IMR-90 (cell line): ENCODE measurements around the gene WNT3. TPM values are rescaled to one million over a fixed set of nuclear protein-coding genes. Genes with fewer than 3 reads are reported as not detected.

Source experiments
- ATAC-seq: fragments of 200-7000 bp; cut with Tn5 transposase; 2 replicates; pipeline ENCODE4 v1.9.1; 2020; ENCODE audit warnings: low read depth, mild to moderate bottlenecking, moderate library complexity
- BruUV-seq: library from RNA; stranded (reverse); fragments of 400-500 nt; replicated peaks from 2 replicates; lab custom pipeline; 2021; lab: Mats Ljungman, UMichigan
- CTCF ChIA-PET: fragments of 300-600 bp; formaldehyde crosslinking; extraction: SDS; loops from one replicate; lab custom pipeline; 2021; ENCODE audit warnings: antibody characterized with exemption; lab: Yijun Ruan, JAX
- POLR2A ChIA-PET: fragments of 300-600 bp; sonication (Branson Sonifier 250); formaldehyde crosslinking; loops from one replicate; lab custom pipeline; 2022; ENCODE audit warnings: antibody characterized with exemption; ENCODE audit not compliant: unreplicated experiment; lab: Charles Lee
- DNase-seq: peaks from one replicate; pipeline ENCODE4 v3.0.0; 2013
- H2AFZ ChIP-seq: replicated peaks from 2 replicates; pipeline ENCODE3; 2013; ENCODE audit warnings: low read length, mild to moderate bottlenecking; ENCODE audit not compliant: poor library complexity
- H2AK5ac ChIP-seq: 2 replicates; pipeline ENCODE4 v1.6.1; 2013; ENCODE audit warnings: low read depth, low read length, inconsistent platforms
- H2AK9ac ChIP-seq: replicated peaks from 2 replicates; pipeline ENCODE3; 2013; ENCODE audit warnings: mild to moderate bottlenecking, low read depth, low read length, moderate library complexity; ENCODE audit not compliant: poor library complexity
- H2BK120ac ChIP-seq: 2 replicates; pipeline ENCODE4 v1.6.1; 2013; ENCODE audit warnings: low read depth, low read length, inconsistent platforms
- H2BK15ac ChIP-seq: 3 replicates; pipeline ENCODE4 v1.6.1; 2013; ENCODE audit warnings: low read depth, low read length, inconsistent platforms
- H2BK20ac ChIP-seq: 2 replicates; pipeline ENCODE4 v1.6.1; 2013; ENCODE audit warnings: low read depth, mild to moderate bottlenecking, inconsistent platforms, low read length, moderate library complexity
- H2BK5ac ChIP-seq: 2 replicates; pipeline ENCODE4 v1.6.1; 2013; ENCODE audit warnings: mild to moderate bottlenecking, low read depth, low read length, inconsistent platforms; ENCODE audit not compliant: poor library complexity, severe bottlenecking
- H3K14ac ChIP-seq: replicated peaks from 2 replicates; pipeline ENCODE4 v1.6.1; 2013; ENCODE audit warnings: low read depth, low read length, inconsistent platforms
- H3K18ac ChIP-seq: 2 replicates; pipeline ENCODE4 v1.6.1; 2013; ENCODE audit warnings: low read depth, low read length, control low read depth
- H3K23ac ChIP-seq: 2 replicates; pipeline ENCODE4 v1.6.1; 2013; ENCODE audit warnings: low read depth, low read length, inconsistent platforms
- H3K27ac ChIP-seq: 2 replicates; pipeline ENCODE4 v1.5.1; 2013; ENCODE audit warnings: mild to moderate bottlenecking, control low read depth, low read length; ENCODE audit not compliant: insufficient read depth
- H3K27me3 ChIP-seq: 2 replicates; pipeline ENCODE4 v1.6.1; 2013; ENCODE audit warnings: low read length; ENCODE audit not compliant: control insufficient read depth, insufficient read depth
- H3K36me3 ChIP-seq: 2 replicates; pipeline ENCODE4 v1.6.1; 2013; ENCODE audit warnings: low read length, mixed read lengths; ENCODE audit not compliant: control insufficient read depth, insufficient read depth
- H3K4ac ChIP-seq: 2 replicates; pipeline ENCODE4 v1.6.1; 2013; ENCODE audit warnings: low read depth, low read length, inconsistent platforms
- H3K4me1 ChIP-seq: 2 replicates; pipeline ENCODE4 v1.6.1; 2013; ENCODE audit warnings: low read length, mixed read lengths; ENCODE audit not compliant: control insufficient read depth, insufficient read depth
- H3K4me2 ChIP-seq: 2 replicates; pipeline ENCODE4 v1.6.1; 2013; ENCODE audit warnings: low read depth, mild to moderate bottlenecking, control low read depth, low read length, moderate library complexity
- H3K4me3 ChIP-seq: 2 replicates; pipeline ENCODE4 v1.5.1; 2013; ENCODE audit warnings: low read depth, mild to moderate bottlenecking, control low read depth, low read length, moderate library complexity; ENCODE audit not compliant: insufficient read depth
- H3K56ac ChIP-seq: 2 replicates; pipeline ENCODE4 v1.6.1; 2013; ENCODE audit warnings: low read length, inconsistent platforms; ENCODE audit not compliant: insufficient read depth; ENCODE audit errors: extremely low read depth
- H3K79me1 ChIP-seq, 2 experiments: 2 replicates each; pipeline ENCODE4 v1.6.1; 2013; ENCODE audit warnings: low read length in 2 of 2, inconsistent platforms in 1 of 2, low read depth in 1 of 2
- H3K9ac ChIP-seq: 2 replicates; pipeline ENCODE4 v1.6.1; 2013; ENCODE audit warnings: low read depth, low read length, control low read depth
- H3K9me1 ChIP-seq: 2 replicates; pipeline ENCODE4 v1.6.1; 2013; ENCODE audit warnings: low read length, inconsistent platforms; ENCODE audit not compliant: insufficient read depth
- H3K9me3 ChIP-seq: 2 replicates; pipeline ENCODE4 v1.6.1; 2013; ENCODE audit warnings: low read length; ENCODE audit not compliant: control insufficient read depth, insufficient read depth
- H4K20me1 ChIP-seq: 2 replicates; pipeline ENCODE4 v1.6.1; 2013; ENCODE audit warnings: low read length, inconsistent platforms; ENCODE audit not compliant: insufficient read depth
- H4K5ac ChIP-seq: 2 replicates; pipeline ENCODE4 v1.6.1; 2013; ENCODE audit warnings: mild to moderate bottlenecking, low read depth, low read length, control low read depth
- H4K8ac ChIP-seq, 2 experiments: 2 replicates each; pipeline ENCODE4 v1.6.1; 2013; ENCODE audit warnings: low read depth in 2 of 2, low read length in 2 of 2, control low read depth in 1 of 2, inconsistent platforms in 1 of 2
- H4K91ac ChIP-seq: 2 replicates; pipeline ENCODE4 v1.6.1; 2013; ENCODE audit warnings: low read depth, low read length, inconsistent platforms; ENCODE audit not compliant: insufficient read depth
- BHLHE40 ChIP-seq: fragments of 150-350 bp; IDR thresholded peaks from 2 replicates; pipeline ENCODE4 v1.6.1; 2016; ENCODE audit warnings: mild to moderate bottlenecking, low read depth, low read length
- CEBPB ChIP-seq: IDR thresholded peaks from 2 replicates; pipeline ENCODE4 v1.6.1; 2012; ENCODE audit warnings: low read depth, low read length, improper control_type of control experiment
- CHD1 ChIP-seq: IDR thresholded peaks from 2 replicates; pipeline ENCODE4 v1.6.1; 2012; ENCODE audit warnings: low read depth, low read length, improper control_type of control experiment
- CTCF ChIP-seq: conservative IDR thresholded peaks from 2 replicates; pipeline ENCODE4 v1.5.1; 2012; ENCODE audit warnings: mild to moderate bottlenecking, low read depth, low read length, improper control_type of control experiment
- ELK1 ChIP-seq: fragments of 150-350 bp; IDR thresholded peaks from 2 replicates; pipeline ENCODE4 v1.6.1; 2016; ENCODE audit warnings: low read depth, mild to moderate bottlenecking, low read length, moderate library complexity, borderline replicate concordance
- FOS ChIP-seq: fragments of 150-350 bp; IDR thresholded peaks from 2 replicates; pipeline ENCODE4 v1.6.1; 2016; ENCODE audit warnings: low read depth, low read length
- MAFK ChIP-seq: IDR thresholded peaks from 2 replicates; pipeline ENCODE4 v1.6.1; 2012; ENCODE audit warnings: low read depth, low read length, improper control_type of control experiment
- MAZ ChIP-seq: IDR thresholded peaks from 2 replicates; pipeline ENCODE4 v1.6.1; 2012; ENCODE audit warnings: low read depth, mild to moderate bottlenecking, low read length, improper control_type of control experiment, moderate library complexity, borderline replicate concordance
- MXI1 ChIP-seq: IDR thresholded peaks from 2 replicates; pipeline ENCODE4 v1.6.1; 2012; ENCODE audit warnings: low read depth, mild to moderate bottlenecking, low read length, moderate library complexity, borderline replicate concordance
- NFE2L2 ChIP-seq: fragments of 150-350 bp; IDR thresholded peaks from 2 replicates; pipeline ENCODE4 v1.6.1; 2016; ENCODE audit warnings: low read depth, mild to moderate bottlenecking, low read length
- POLR2A ChIP-seq: IDR thresholded peaks from 2 replicates; pipeline ENCODE4 v1.6.1; 2012; ENCODE audit warnings: mild to moderate bottlenecking, low read depth, low read length
- RAD21 ChIP-seq: IDR thresholded peaks from 2 replicates; pipeline ENCODE4 v1.6.1; 2012; ENCODE audit warnings: low read length, improper control_type of control experiment
- RCOR1 ChIP-seq: IDR thresholded peaks from 2 replicates; pipeline ENCODE4 v1.6.1; 2012; ENCODE audit warnings: mild to moderate bottlenecking, low read length, improper control_type of control experiment; ENCODE audit not compliant: insufficient replicate concordance
- RFX5 ChIP-seq: IDR thresholded peaks from 2 replicates; pipeline ENCODE4 v1.8.0; 2012; ENCODE audit warnings: low read depth, mild to moderate bottlenecking, low read length, moderate library complexity
- SMC3 ChIP-seq: fragments of 150-350 bp; IDR thresholded peaks from 2 replicates; pipeline ENCODE4 v1.6.1; 2016; ENCODE audit warnings: low read depth, mild to moderate bottlenecking, antibody characterized with exemption, low read length, moderate library complexity
- USF2 ChIP-seq: fragments of 150-350 bp; IDR thresholded peaks from 2 replicates; pipeline ENCODE4 v1.6.1; 2017; ENCODE audit warnings: mild to moderate bottlenecking, antibody characterized with exemption, low read length, low read depth
- WGBS, 2 experiments: methylation state at CpG; one replicate each; pipeline versions ENCODE4 v1.1.5 to v1.1.7; 2013; ENCODE audit warnings: missing lambda C conversion rate in 2 of 2; ENCODE audit not compliant: insufficient read length in 1 of 2; ENCODE audit errors: extremely low coverage in 2 of 2; 5-methylcytosine and 5-hydroxymethylcytosine counted together
- dilution Hi-C: fragments of 300-500 bp; cut with HindIII; formaldehyde crosslinking; loops from one replicate; pipeline ENCODE4 v1.14.3; 2018; ENCODE audit warnings: low sequenced_read_pairs; ENCODE audit not compliant: unreplicated experiment
- in situ Hi-C: fragments of 300-500 bp; cut with MboI; formaldehyde crosslinking; loops from 3 replicates; pipeline ENCODE4 v1.14.3; 2019; ENCODE audit warnings: low sequenced_read_pairs, inconsistent platforms, mixed read lengths
- intact Hi-C: fragments of 100-400 bp; cut with micrococcal nuclease; formaldehyde crosslinking; loops from 2 replicates; pipeline ENCODE4 v1.10.0; 2022
- polyA plus RNA-seq, 3 experiments: library from polyadenylated mRNA; depleted of rRNA; stranded (reverse); fragments of >200 nt; gene quantifications; 2 replicates each; pipeline ENCODE4 v1.2.3, GENCODE V29; 2012; ENCODE audit warnings: low replicate concordance in 1 of 3
- total RNA-seq: library from RNA; depleted of rRNA; stranded (reverse); fragments of >200 nt; gene quantifications from 2 replicates; pipeline ENCODE4 v1.2.3, GENCODE V29; 2012

WNT3 gene
- total and polyA plus RNA-seq, 2 of the 4 experiments (the other 2 are of a cell fraction): 0.72 to 1.0 TPM

GRCh38 chr17:46865100-46865499 lies 46.6 kb upstream of the WNT3 start:
- intact Hi-C loops (no loop called here), dilution Hi-C loops (no loop called here), in situ Hi-C loops (loop anchor here (25.0 kb wide), 1 partner anchor 147 kb away; no protein-coding TSS in a partner anchor)
- H3K4me1 ChIP-seq: peaks cover 4% of the 10 kb centered on the region; the same call in 1 of the 2 replicates
- WGBS, 2 experiments: no CpG with 5 or more reads among the region's 8 CpGs
- peak overlapping the region; percentile 26; the same call in 1 of the 2 replicates for H4K91ac ChIP-seq
- peak overlapping the region; percentile 31 for H2BK5ac ChIP-seq
- peak; percentile 68 for ATAC-seq
- peak; percentile 38 for DNase-seq
- H3K4me3 ChIP-seq: no peak overlapping the region
- peak overlapping the region; percentile 39; the same call in 1 of the 2 replicates for H4K5ac ChIP-seq
- no peak overlapping the region; the same call in 1 of the 2 replicates for H3K4ac ChIP-seq
- no peak overlapping the region for H2AK5ac ChIP-seq
- H3K27me3 ChIP-seq: peaks cover 45% of the 10 kb centered on the region
- peak overlapping the region; percentile 51; the same call in 1 of the 2 replicates for H3K18ac ChIP-seq
- H2AK9ac ChIP-seq: no peak overlapping the region
- H4K8ac ChIP-seq: peak overlapping the region in 1 of 2 experiments; percentile 3; a peak in 1 of 4 replicates
- BruUV-seq: no TSS peak
- H2BK20ac ChIP-seq: no peak overlapping the region; the same call in 1 of the 2 replicates
- H3K14ac ChIP-seq: no peak overlapping the region
- H3K79me1 ChIP-seq: no peaks in the 10 kb centered on the region
- ChIA-PET CTCF (no interaction called here), POLR2A (no interaction called here)
- H3K9me1 ChIP-seq: no peaks in the 10 kb centered on the region; the same call in 1 of the 2 replicates
- no peaks in the 10 kb centered on the region; the same call in 1 of the 2 replicates for H3K9me3 ChIP-seq
- H4K20me1 ChIP-seq: no peaks in the 10 kb centered on the region
- no peak overlapping the region for H2BK15ac ChIP-seq
- H3K23ac ChIP-seq: no peak overlapping the region
- no peak overlapping the region for H3K27ac ChIP-seq
- H2BK120ac ChIP-seq: no peak overlapping the region
- H2AFZ ChIP-seq: peak overlapping the region; percentile 73
- no peak for TF ChIP-seq MXI1
- TF ChIP-seq RFX5: no peak
- TF ChIP-seq SMC3: no peak
- TF ChIP-seq CTCF: no peak
- no peak for TF ChIP-seq RAD21
- TF ChIP-seq FOS: no peak
- no peak for TF ChIP-seq BHLHE40
- no peak for TF ChIP-seq RCOR1
- TF ChIP-seq CEBPB: no peak
- no peak for TF ChIP-seq USF2
- TF ChIP-seq NFE2L2: no peak
- no peak for TF ChIP-seq CHD1
- no peak for TF ChIP-seq ELK1
- no peak for TF ChIP-seq MAFK
- no peak for TF ChIP-seq MAZ
- TF ChIP-seq POLR2A: no peak
- H3K9ac ChIP-seq: no peak overlapping the region
- no peaks in the 10 kb centered on the region for H3K36me3 ChIP-seq
- H3K56ac ChIP-seq: no peak overlapping the region
- peak overlapping the region; percentile 12; the same call in 1 of the 2 replicates for H3K4me2 ChIP-seq
